WTC11 (cell line): ENCODE results near the gene AK8. TPM values are rescaled to one million over a fixed set of nuclear protein-coding genes. Genes with fewer than 3 reads are reported as not detected.

ENCODE experiments used
- ATAC-seq: fragments of 200-7000 bp; cut with Tn5 transposase; 2 replicates; pipeline ENCODE4 v1.10.0; 2021; ENCODE audit warnings: mild to moderate bottlenecking, moderate library complexity
- CTCF ChIA-PET: fragments of 300-600 bp; sonication (Branson Sonifier 250); formaldehyde crosslinking; loops from one replicate; lab custom pipeline; 2021; ENCODE audit warnings: antibody characterized with exemption; lab: Charles Lee
- POLR2A ChIA-PET: fragments of 350-600 bp; sonication (Branson Sonifier 250); formaldehyde crosslinking; loops from one replicate; lab custom pipeline; 2021; ENCODE audit warnings: antibody characterized with exemption; lab: Charles Lee
- DNase-seq: peaks from one replicate; pipeline ENCODE4 v3.0.0; 2021; ENCODE audit warnings: low spot score
- H3K27ac Mint-ChIP-seq: 2 replicates; pipeline ENCODE4 v1.8.0; 2021; ENCODE audit warnings: mixed read lengths
- H3K27me3 Mint-ChIP-seq: 2 replicates; pipeline ENCODE4 v1.8.0; 2021; ENCODE audit warnings: low read depth, mild to moderate bottlenecking, moderate library complexity, mixed read lengths
- H3K36me3 Mint-ChIP-seq: 2 replicates; pipeline ENCODE4 v1.8.0; 2021; ENCODE audit warnings: mixed read lengths
- H3K4me1 Mint-ChIP-seq: 2 replicates; pipeline ENCODE4 v1.8.0; 2022; ENCODE audit warnings: mixed read lengths
- H3K4me3 Mint-ChIP-seq: 2 replicates; pipeline ENCODE4 v1.8.0; 2021; ENCODE audit warnings: mild to moderate bottlenecking, moderate library complexity, mixed read lengths
- H3K9me3 Mint-ChIP-seq: 2 replicates; pipeline ENCODE4 v1.8.0; 2021; ENCODE audit warnings: mixed read lengths
- ATF1 ChIP-seq: sonication (generic); formaldehyde crosslinking; IDR thresholded peaks from 2 replicates; pipeline ENCODE4 v1.8.1; 2023; ENCODE audit warnings: mild to moderate bottlenecking, moderate library complexity, missing genetic modification reagents
- CREB1 ChIP-seq: sonication (generic); formaldehyde crosslinking; IDR thresholded peaks from 2 replicates; pipeline ENCODE4 v1.8.0; 2023; ENCODE audit warnings: mild to moderate bottlenecking, missing genetic modification reagents
- E2F4 ChIP-seq: sonication (generic); formaldehyde crosslinking; IDR thresholded peaks from 2 replicates; pipeline ENCODE4 v1.8.1; 2022; ENCODE audit warnings: low read depth, mild to moderate bottlenecking, moderate library complexity, missing genetic modification reagents, borderline replicate concordance
- EMX1 ChIP-seq: fragments of 250-450 bp; sonication (Bioruptor Pico); IDR thresholded peaks from 2 replicates; pipeline ENCODE4 v1.8.0; 2021; ENCODE audit warnings: mild to moderate bottlenecking
- ESRRA ChIP-seq: sonication (generic); formaldehyde crosslinking; IDR thresholded peaks from 2 replicates; pipeline ENCODE4 v1.8.1; 2022; ENCODE audit warnings: mild to moderate bottlenecking, missing genetic modification reagents, borderline replicate concordance
- ETV6 ChIP-seq: sonication (generic); formaldehyde crosslinking; IDR thresholded peaks from 2 replicates; pipeline ENCODE4 v1.8.1; 2022; ENCODE audit warnings: mild to moderate bottlenecking, missing genetic modification reagents
- FOXP1 ChIP-seq: sonication (generic); formaldehyde crosslinking; IDR thresholded peaks from 2 replicates; pipeline ENCODE4 v1.8.0; 2022; ENCODE audit warnings: missing genetic modification reagents, mild to moderate bottlenecking, moderate library complexity, borderline replicate concordance
- FOXP4 ChIP-seq: sonication (generic); formaldehyde crosslinking; IDR thresholded peaks from 2 replicates; pipeline ENCODE4 v1.8.0; 2022; ENCODE audit warnings: mild to moderate bottlenecking, missing genetic modification reagents
- GABPB1 ChIP-seq: sonication (generic); formaldehyde crosslinking; IDR thresholded peaks from 2 replicates; pipeline ENCODE4 v1.8.1; 2023; ENCODE audit warnings: mild to moderate bottlenecking, missing genetic modification reagents
- IRF2 ChIP-seq: sonication (generic); formaldehyde crosslinking; IDR thresholded peaks from 2 replicates; pipeline ENCODE4 v1.8.0; 2022; ENCODE audit warnings: low read depth, missing genetic modification reagents, borderline replicate concordance
- JAZF1 ChIP-seq: fragments of 250-450 bp; sonication (Bioruptor Pico); IDR thresholded peaks from 2 replicates; pipeline ENCODE4 v1.9.0; 2021; ENCODE audit warnings: moderate library complexity, mild to moderate bottlenecking, inconsistent platforms
- JUN ChIP-seq: sonication (generic); formaldehyde crosslinking; IDR thresholded peaks from 2 replicates; pipeline ENCODE4 v1.8.0; 2023; ENCODE audit warnings: mild to moderate bottlenecking, missing genetic modification reagents
- MLX ChIP-seq: sonication (generic); formaldehyde crosslinking; IDR thresholded peaks from 2 replicates; pipeline ENCODE4 v1.8.1; 2023; ENCODE audit warnings: mild to moderate bottlenecking, missing genetic modification reagents, moderate library complexity
- MXD4 ChIP-seq: fragments of 250-450 bp; sonication (Bioruptor Pico); IDR thresholded peaks from 2 replicates; pipeline ENCODE4 v1.8.0; 2021; ENCODE audit warnings: mild to moderate bottlenecking, moderate library complexity, borderline replicate concordance
- NR1H2 ChIP-seq: sonication (generic); formaldehyde crosslinking; IDR thresholded peaks from 2 replicates; pipeline ENCODE4 v1.9.0; 2021; ENCODE audit warnings: mild to moderate bottlenecking, moderate library complexity, missing genetic modification reagents
- RORB ChIP-seq: fragments of 250-450 bp; sonication (Bioruptor Pico); IDR thresholded peaks from 2 replicates; pipeline ENCODE4 v1.9.0; 2021; ENCODE audit warnings: mild to moderate bottlenecking
- STAT6 ChIP-seq: sonication (generic); formaldehyde crosslinking; conservative IDR thresholded peaks from 2 replicates; pipeline ENCODE4 v1.8.1; 2023; ENCODE audit warnings: mild to moderate bottlenecking, low read depth, missing genetic modification reagents, moderate library complexity
- ZMAT4 ChIP-seq: fragments of 250-450 bp; sonication (Bioruptor Pico); IDR thresholded peaks from 2 replicates; pipeline ENCODE4 v1.9.0; 2021; ENCODE audit warnings: mild to moderate bottlenecking
- ZNF532 ChIP-seq: fragments of 250-450 bp; sonication (Bioruptor Pico); IDR thresholded peaks from 2 replicates; pipeline ENCODE4 v1.9.0; 2021; ENCODE audit warnings: mild to moderate bottlenecking, borderline replicate concordance
- ZSCAN18 ChIP-seq: fragments of 250-450 bp; sonication (Bioruptor Pico); IDR thresholded peaks from 2 replicates; pipeline ENCODE4 v2.1.2; 2022; ENCODE audit warnings: mild to moderate bottlenecking, moderate library complexity
- total RNA-seq: library from RNA; stranded (reverse); gene quantifications from 3 replicates; pipeline ENCODE4 v1.2.3, GENCODE V29; 2021

The AK8 gene
- total RNA-seq, 1 experiment from 2014 or later: 0.48 TPM

- no peak overlapping the region for H3K4me3 Mint-ChIP-seq
- ATAC-seq (no peak), DNase-seq (no peak)
- TF ChIP-seq GABPB1 (CRISPR knock-in tag) (no peak), EMX1 (no peak), ZSCAN18 (CRISPR knock-in tag) (no peak), CREB1 (CRISPR knock-in tag) (no peak), MXD4 (CRISPR knock-in tag) (no peak), NR1H2 (no peak), RORB (CRISPR knock-in tag) (no peak), ZMAT4 (CRISPR knock-in tag) (no peak), ZNF532 (CRISPR knock-in tag) (no peak), STAT6 (CRISPR knock-in tag) (no peak), ATF1 (CRISPR knock-in tag) (no peak), JAZF1 (no peak), MLX (CRISPR knock-in tag) (no peak), E2F4 (CRISPR knock-in tag) (no peak), JUN (CRISPR knock-in tag) (no peak), ESRRA (CRISPR knock-in tag) (no peak), ETV6 (CRISPR knock-in tag) (no peak), FOXP1 (CRISPR knock-in tag) (no peak), FOXP4 (CRISPR knock-in tag) (no peak), IRF2 (CRISPR knock-in tag) (no peak)
- TF ChIP-seq, all 79 proteins: peak for 0
- CTCF ChIA-PET: no interaction called here
- Mint-ChIP-seq H3K27ac (no peak overlapping the region), H3K27me3 (no peaks in the 10 kb centered on the region), H3K9me3 (peaks cover 4% of the 10 kb centered on the region; the same call in 1 of the 2 replicates), H3K36me3 (no peaks in the 10 kb centered on the region), H3K4me1 (no peaks in the 10 kb centered on the region)
- POLR2A ChIA-PET: no interaction called here
Observed at GRCh38 chr9:132827366-132827765, 50.7 kb downstream of the AK8 start.
